NCI-H82 (cell line): ENCODE data around the gene PLOD3.
A peak's percentile ranks its signal among the peaks of the same experiment; 100 is the strongest.

Experiments used
- DNase-seq: peaks from one replicate; lab custom pipeline; 2025; lab: John Stamatoyannopoulos, UW

PLOD3 gene

GRCh38 chr7:101165958-101166647 is 51.3 kb downstream of the PLOD3 start:
- peak; percentile 60 for DNase-seq

DNA sequence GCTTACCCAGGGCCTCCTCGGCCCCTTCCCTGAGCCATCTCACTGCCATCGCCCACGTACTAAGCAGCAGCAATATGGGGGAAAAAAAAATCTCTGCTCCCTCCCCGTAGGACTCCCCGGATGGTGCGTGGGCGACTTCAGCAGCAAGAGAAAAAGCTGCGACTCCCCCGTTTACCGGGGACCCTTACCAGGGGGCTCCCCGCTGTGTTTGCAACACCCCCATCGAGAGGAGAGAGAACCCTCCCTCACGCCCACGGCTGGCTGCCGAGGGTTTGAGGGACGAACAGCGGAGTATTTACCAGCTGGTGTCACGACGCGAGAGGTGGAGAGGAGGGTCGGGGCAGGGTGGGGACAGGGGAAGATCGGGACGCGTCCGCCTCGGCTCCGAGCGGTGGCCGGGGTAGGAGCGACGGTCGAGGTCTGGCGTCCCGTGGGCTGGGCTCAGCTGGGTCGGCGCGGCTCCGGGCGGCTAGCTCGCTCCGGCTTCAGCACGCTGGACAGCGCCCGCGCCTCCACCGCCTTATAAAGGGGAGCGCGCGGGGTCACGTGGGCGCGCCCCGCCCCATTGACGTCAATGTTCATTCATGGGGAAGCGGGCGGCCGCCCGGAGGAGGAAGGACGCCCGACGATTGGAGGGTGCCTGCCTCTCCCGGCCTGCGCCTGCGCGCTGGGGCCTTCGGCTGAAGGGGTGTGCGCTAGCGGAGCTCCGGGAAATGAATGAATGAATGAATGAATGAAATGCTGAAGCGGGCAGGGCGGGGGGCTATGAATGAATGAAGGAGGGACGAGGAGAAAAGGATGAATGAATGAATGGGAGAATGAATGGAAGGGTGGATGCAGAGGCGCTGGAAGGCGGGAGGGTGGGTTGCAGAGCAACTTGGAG is 52.1 kb downstream of the PLOD3 start, which contains the start of gene VGF:
TSS of gene VGF (minus strand) at position 495 of the 883 bp plus-strand sequence. CDS start 726 bp downstream, outside the sequence.
- peak; percentile 96 for DNase-seq

DNA sequence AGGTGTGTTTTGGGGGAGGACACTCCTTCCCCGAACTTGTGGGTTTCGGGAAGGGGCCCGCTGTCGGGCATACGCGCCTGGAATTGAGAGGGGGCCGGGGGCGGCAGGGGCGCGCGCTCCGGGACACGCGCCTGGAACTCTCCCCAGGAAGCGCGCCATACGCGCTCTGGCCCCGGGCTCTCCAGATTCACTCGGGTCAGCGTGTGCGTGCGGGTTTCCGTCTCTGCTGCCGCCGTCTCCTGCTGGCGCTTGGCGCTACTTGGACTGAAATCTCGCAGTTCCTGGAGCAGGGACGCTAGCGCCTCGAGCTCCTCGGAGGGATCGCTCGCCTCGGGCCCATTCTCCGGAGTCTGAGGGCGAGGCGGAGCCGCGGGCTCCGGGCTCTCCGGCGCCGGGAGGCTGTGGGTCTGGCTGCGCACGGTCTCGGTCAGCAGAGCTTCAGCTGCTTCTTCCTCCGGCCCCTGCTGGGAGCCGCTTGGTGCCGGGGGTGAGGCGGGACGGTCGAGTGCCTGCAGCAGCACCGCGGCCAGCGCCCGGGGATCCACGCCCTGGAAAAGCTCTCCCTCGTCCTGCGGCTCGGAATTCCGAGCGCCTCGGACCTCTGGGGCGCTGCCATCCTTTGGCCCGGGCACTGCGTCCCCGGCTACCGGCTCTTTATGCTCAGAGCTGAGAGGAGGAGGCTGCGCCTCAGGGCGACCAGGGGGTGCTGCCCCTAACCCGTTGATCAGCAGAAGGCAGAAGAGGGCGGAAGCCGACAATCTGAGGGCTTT is 53.1 kb downstream of the PLOD3 start:
- DNase-seq: peak; percentile 25

GRCh38 chr7:101163279-101164070 is 53.9 kb downstream of the PLOD3 start:
- peak; percentile 59 for DNase-seq

GRCh38 chr7:101162551-101163278 is 54.7 kb downstream of the PLOD3 start:
- peak; percentile 74 for DNase-seq

- no peak for DNase-seq
Measured at GRCh38 chr7:101161692-101162471, 55.5 kb downstream of the PLOD3 start.

DNA sequence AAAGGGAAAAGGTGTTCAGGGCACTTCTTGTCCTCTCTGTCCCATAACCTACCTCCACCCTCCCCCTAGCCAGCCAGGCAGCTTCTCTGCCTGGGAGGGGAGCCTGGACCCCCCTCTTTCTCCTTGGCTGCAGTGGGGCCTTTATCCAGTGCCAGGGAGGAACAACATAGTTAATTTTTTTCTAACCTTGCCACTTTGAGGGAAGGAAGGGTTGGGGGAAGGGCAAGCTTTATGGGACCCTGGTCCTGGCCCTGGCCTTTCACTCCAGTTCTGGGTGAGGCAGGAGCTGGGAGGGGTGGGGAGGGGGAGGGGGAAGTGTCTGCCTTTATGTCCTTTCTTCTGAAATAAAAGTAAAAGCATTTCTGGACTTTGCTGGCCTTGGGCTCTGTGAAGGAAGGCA is 56.5 kb downstream of the PLOD3 start:
- DNase-seq: no peak

GRCh38 chr7:101159696-101160674 is 57.4 kb downstream of the PLOD3 start:
- DNase-seq: no peak

GRCh38 chr7:101156866-101157589 is 60.4 kb downstream of the PLOD3 start:
- DNase-seq: no peak

- no peak for DNase-seq
Measured at GRCh38 chr7:101156277-101156676, 61.1 kb downstream of the PLOD3 start.
